Activated CD8-positive, alpha-beta T cell treated with anti-CD3 and anti-CD28 coated beads for 36 hours (primary cell): ENCODE measurements around the gene NPHS1. TPM values are rescaled to one million over a fixed set of nuclear protein-coding genes. Genes with fewer than 3 reads are reported as not detected.

ENCODE experiments used
- ATAC-seq: fragments of 200-7000 bp; cut with Tn5 transposase; one replicate; pipeline ENCODE4 v1.10.0; 2021; ENCODE audit warnings: mild to moderate bottlenecking, moderate library complexity
- CTCF ChIA-PET: fragments of 350-600 bp; sonication (Branson Sonifier 250); formaldehyde crosslinking; loops from one replicate; lab custom pipeline; 2021; ENCODE audit warnings: antibody characterized with exemption; lab: Charles Lee
- POLR2A ChIA-PET: fragments of 350-600 bp; sonication (Branson Sonifier 250); formaldehyde crosslinking; loops from one replicate; lab custom pipeline; 2021; ENCODE audit warnings: antibody characterized with exemption; lab: Charles Lee
- DNase-seq: peaks from one replicate; pipeline ENCODE4 v3.0.0-alpha.2; 2020
- H3K27ac Mint-ChIP-seq: one replicate; pipeline ENCODE4 v1.8.0; 2021; ENCODE audit warnings: mild to moderate bottlenecking, mixed read lengths
- H3K27me3 Mint-ChIP-seq: one replicate; pipeline ENCODE4 v1.8.0; 2021; ENCODE audit warnings: mixed read lengths
- H3K36me3 Mint-ChIP-seq: one replicate; pipeline ENCODE4 v1.8.0; 2021; ENCODE audit warnings: low read depth, mixed read lengths
- H3K4me1 Mint-ChIP-seq: one replicate; pipeline ENCODE4 v1.8.0; 2021; ENCODE audit warnings: low read depth, mixed read lengths
- H3K4me3 Mint-ChIP-seq: one replicate; pipeline ENCODE4 v1.8.0; 2021; ENCODE audit warnings: mild to moderate bottlenecking, moderate library complexity, mixed read lengths
- H3K9me3 Mint-ChIP-seq: one replicate; pipeline ENCODE4 v1.8.0; 2021; ENCODE audit warnings: mixed read lengths
- intact Hi-C: fragments of 100-400 bp; cut with micrococcal nuclease; formaldehyde crosslinking; loops from one replicate; pipeline ENCODE4 v1.10.0; 2022
- total RNA-seq, 2 experiments: library from RNA; stranded (reverse); gene quantifications; one replicate each; pipeline ENCODE4 v1.2.3, GENCODE V29; 2021
- TF ChIP-seq, protein P1 (sequence below): fragments of 200-600 bp; IDR thresholded peaks from one replicate; pipeline ENCODE4 v1.8.0; 2022; ENCODE audit warnings: antibody characterized with exemption, mild to moderate bottlenecking

NPHS1 gene
- total RNA-seq, 2 experiments from 2014 or later, result not detected

GRCh38 chr19:35890113-35890650 lies 37.9 kb upstream of the NPHS1 start:
- CTCF ChIA-PET, result no interaction called here
- no peak for ATAC-seq
- H3K4me1 Mint-ChIP-seq, result peaks cover 16% of the 10 kb centered on the region
- H3K4me3 Mint-ChIP-seq, result no peak overlapping the region
- TF ChIP-seq, protein P1, sequence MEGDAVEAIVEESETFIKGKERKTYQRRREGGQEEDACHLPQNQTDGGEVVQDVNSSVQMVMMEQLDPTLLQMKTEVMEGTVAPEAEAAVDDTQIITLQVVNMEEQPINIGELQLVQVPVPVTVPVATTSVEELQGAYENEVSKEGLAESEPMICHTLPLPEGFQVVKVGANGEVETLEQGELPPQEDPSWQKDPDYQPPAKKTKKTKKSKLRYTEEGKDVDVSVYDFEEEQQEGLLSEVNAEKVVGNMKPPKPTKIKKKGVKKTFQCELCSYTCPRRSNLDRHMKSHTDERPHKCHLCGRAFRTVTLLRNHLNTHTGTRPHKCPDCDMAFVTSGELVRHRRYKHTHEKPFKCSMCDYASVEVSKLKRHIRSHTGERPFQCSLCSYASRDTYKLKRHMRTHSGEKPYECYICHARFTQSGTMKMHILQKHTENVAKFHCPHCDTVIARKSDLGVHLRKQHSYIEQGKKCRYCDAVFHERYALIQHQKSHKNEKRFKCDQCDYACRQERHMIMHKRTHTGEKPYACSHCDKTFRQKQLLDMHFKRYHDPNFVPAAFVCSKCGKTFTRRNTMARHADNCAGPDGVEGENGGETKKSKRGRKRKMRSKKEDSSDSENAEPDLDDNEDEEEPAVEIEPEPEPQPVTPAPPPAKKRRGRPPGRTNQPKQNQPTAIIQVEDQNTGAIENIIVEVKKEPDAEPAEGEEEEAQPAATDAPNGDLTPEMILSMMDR, result no peak
- H3K27ac Mint-ChIP-seq, result no peak overlapping the region
- POLR2A ChIA-PET, result interaction anchor here (1.0 kb wide), 1 partner anchor 26 kb away, joined by 3 read pairs; no protein-coding TSS in a partner anchor
- H3K9me3 Mint-ChIP-seq, result no peaks in the 10 kb centered on the region
- intact Hi-C loops, result no loop called here
- no peaks in the 10 kb centered on the region for H3K27me3 Mint-ChIP-seq
- H3K36me3 Mint-ChIP-seq, result peaks cover 74% of the 10 kb centered on the region
- DNase-seq, result no peak

DNA sequence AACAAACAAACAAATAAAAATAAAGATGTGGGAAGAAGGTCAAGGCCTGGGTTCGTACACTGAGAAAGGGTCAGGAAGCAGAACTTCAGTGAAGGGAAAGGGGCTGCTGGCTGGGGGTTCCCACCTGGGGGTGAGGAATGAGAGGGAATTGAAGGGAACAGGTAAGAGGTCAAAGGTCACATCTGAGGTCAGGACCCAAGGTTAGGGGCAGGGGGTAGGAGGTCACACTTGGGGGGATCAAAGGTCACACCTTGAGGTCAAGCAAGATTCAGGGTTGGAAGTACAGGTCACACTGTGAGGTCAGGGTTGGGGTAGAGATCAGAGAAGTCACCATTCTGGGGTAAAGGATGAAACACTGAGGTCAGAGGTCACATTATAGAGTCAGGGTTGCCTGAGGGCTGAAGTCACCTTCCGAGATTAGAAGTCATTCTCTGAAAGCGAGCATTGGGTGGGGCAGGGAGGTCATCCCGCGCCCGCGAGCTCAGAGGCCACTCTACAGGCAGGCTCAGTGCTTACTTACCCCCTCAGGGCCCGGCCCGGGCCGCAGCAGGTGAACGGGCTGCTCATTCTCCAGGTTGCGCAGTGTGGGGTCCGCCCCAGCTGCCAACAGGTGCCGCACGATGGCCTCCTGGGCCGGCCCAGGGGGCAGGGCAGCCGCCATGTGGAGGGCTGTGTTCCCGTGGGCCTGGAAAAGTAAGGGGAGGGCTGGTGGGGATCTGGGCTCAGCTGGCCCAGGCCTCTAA lies 37.2 kb upstream of the NPHS1 start:
- Mint-ChIP-seq H3K4me3 (no peak overlapping the region), H3K36me3 (peaks cover 70% of the 10 kb centered on the region), H3K4me1 (peaks cover 14% of the 10 kb centered on the region), H3K9me3 (no peaks in the 10 kb centered on the region), H3K27ac (no peak overlapping the region), H3K27me3 (no peaks in the 10 kb centered on the region)
- ChIA-PET POLR2A (interaction anchor here (1.0 kb wide), 1 partner anchor 27 kb away, joined by 3 read pairs; no protein-coding TSS in a partner anchor), CTCF (interaction anchor here (1.0 kb wide), 1 partner anchor 42 kb away, joined by 3 read pairs; no protein-coding TSS in a partner anchor)
- intact Hi-C loops, result no loop called here
- no peak for ATAC-seq
- TF ChIP-seq, protein P1, result no peak
- no peak for DNase-seq

- H3K9me3 Mint-ChIP-seq, result no peaks in the 10 kb centered on the region
- H3K36me3 Mint-ChIP-seq, result peaks cover 59% of the 10 kb centered on the region
- H3K27me3 Mint-ChIP-seq, result no peaks in the 10 kb centered on the region
- TF ChIP-seq, protein P1, result no peak
- DNase-seq (no peak), ATAC-seq (no peak)
- ChIA-PET CTCF (interaction anchor here (1.7 kb wide), 1 partner anchor 43 kb away, joined by 4 read pairs; no protein-coding TSS in a partner anchor), POLR2A (no interaction called here)
- peaks cover 14% of the 10 kb centered on the region for H3K4me1 Mint-ChIP-seq
- intact Hi-C loops, result no loop called here
- no peak overlapping the region for H3K27ac Mint-ChIP-seq
- no peak overlapping the region for H3K4me3 Mint-ChIP-seq
These were observed 36.1 kb upstream of the NPHS1 start for GRCh38 chr19:35888398-35888797.

DNA sequence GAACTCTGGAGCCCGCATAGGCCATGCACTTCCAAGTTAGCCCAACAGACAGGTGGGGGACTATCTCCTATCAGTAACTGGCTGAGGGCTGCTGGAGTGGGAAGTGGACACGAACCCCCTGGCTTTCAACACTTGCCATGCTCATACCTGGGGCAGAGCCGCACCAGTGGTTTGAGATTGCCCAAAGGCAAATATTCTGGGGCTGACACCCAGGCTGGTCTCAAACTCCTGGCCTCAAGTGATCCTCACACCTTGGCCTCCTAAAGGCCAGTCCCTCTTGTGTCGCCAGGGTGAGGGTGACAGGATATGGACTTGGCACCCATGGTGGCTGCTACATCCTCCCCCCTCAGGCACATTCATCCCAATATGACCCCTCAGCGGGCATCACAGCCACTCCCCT lies 34.9 kb upstream of the NPHS1 start:
- H3K4me3 Mint-ChIP-seq, result no peak overlapping the region
- TF ChIP-seq, protein P1, result no peak
- POLR2A ChIA-PET, result no interaction called here
- intact Hi-C loops, result no loop called here
- H3K27me3 Mint-ChIP-seq, result no peaks in the 10 kb centered on the region
- peaks cover 49% of the 10 kb centered on the region for H3K36me3 Mint-ChIP-seq
- H3K9me3 Mint-ChIP-seq, result no peaks in the 10 kb centered on the region
- H3K27ac Mint-ChIP-seq, result peak overlapping the region; percentile 32
- ATAC-seq (no peak), DNase-seq (no peak)
- CTCF ChIA-PET, result interaction anchor here (1.1 to 1.7 kb wide), 2 partner anchors 11 to 44 kb away, joined by 3 to 4 read pairs; no protein-coding TSS in a partner anchor
- H3K4me1 Mint-ChIP-seq, result peaks cover 11% of the 10 kb centered on the region

GRCh38 chr19:35885904-35886303 lies 33.6 kb upstream of the NPHS1 start:
- TF ChIP-seq, protein P1, result no peak
- POLR2A ChIA-PET, result interaction anchor here (0.8 to 3.5 kb wide), 6 partner anchors 8 to 175 kb away, joined by 3 to 24 read pairs (median 4); partner anchors contain the start of gene NFKBID
- ATAC-seq, result peak; percentile 15
- Mint-ChIP-seq H3K27me3 (no peaks in the 10 kb centered on the region), H3K36me3 (peaks cover 42% of the 10 kb centered on the region), H3K4me3 (no peak overlapping the region), H3K4me1 (peaks cover 12% of the 10 kb centered on the region), H3K27ac (no peak overlapping the region), H3K9me3 (no peaks in the 10 kb centered on the region)
- intact Hi-C loops, result no loop called here
- CTCF ChIA-PET, result interaction anchor here (0.8 to 2.1 kb wide), 3 partner anchors 8 to 47 kb away, joined by 3 to 6 read pairs (median 3); no protein-coding TSS in a partner anchor
- no peak for DNase-seq
